GM23338 (cell line): ENCODE data around the gene MTIF2. TPM values are rescaled to one million over a fixed set of nuclear protein-coding genes. Genes with fewer than 3 reads are reported as not detected.

Experiments
- ATAC-seq: fragments of 200-7000 bp; cut with Tn5 transposase; 3 replicates; pipeline ENCODE4 v1.9.1; 2020
- DNase-seq: peaks from one replicate; pipeline ENCODE4 v3.0.0-alpha.2; 2015; ENCODE audit warnings: low spot score
- H2AFZ ChIP-seq: fragments of 200-600 bp; sonication (generic); 2 replicates; pipeline ENCODE4 v1.8.0; 2016; ENCODE audit warnings: antibody characterized with exemption, mild to moderate bottlenecking, moderate library complexity
- H3F3A ChIP-seq: fragments of 200-600 bp; sonication (generic); replicated peaks from 2 replicates; pipeline ENCODE4 v1.8.0; 2017; ENCODE audit warnings: antibody characterized with exemption, mixed run types, low read depth
- H3K27ac ChIP-seq: fragments of 200-600 bp; sonication (generic); 2 replicates; pipeline ENCODE4 v1.6.1; 2016; ENCODE audit warnings: low read depth
- H3K27me3 ChIP-seq: fragments of 200-600 bp; sonication (generic); 2 replicates; pipeline ENCODE4 v1.8.0; 2016; ENCODE audit warnings: mild to moderate bottlenecking, mixed run types, moderate library complexity; ENCODE audit not compliant: insufficient read depth
- H3K36me3 ChIP-seq: fragments of 200-600 bp; sonication (generic); 2 replicates; pipeline ENCODE4 v1.8.0; 2016; ENCODE audit warnings: mild to moderate bottlenecking; ENCODE audit not compliant: insufficient read depth
- H3K4me1 ChIP-seq: fragments of 200-600 bp; sonication (generic); 2 replicates; pipeline ENCODE4 v1.8.0; 2016; ENCODE audit warnings: mild to moderate bottlenecking, moderate library complexity; ENCODE audit not compliant: insufficient read depth
- H3K4me2 ChIP-seq: fragments of 200-600 bp; sonication (generic); 2 replicates; pipeline ENCODE4 v1.7.1; 2017; ENCODE audit warnings: mixed run types
- H3K4me3 ChIP-seq: fragments of 200-600 bp; sonication (generic); 2 replicates; pipeline ENCODE4 v1.6.1; 2016; ENCODE audit warnings: mixed run types
- H3K79me2 ChIP-seq: fragments of 200-600 bp; sonication (generic); replicated peaks from 2 replicates; pipeline ENCODE4 v1.8.0; 2017; ENCODE audit warnings: mild to moderate bottlenecking; ENCODE audit not compliant: insufficient read depth
- H3K9me2 ChIP-seq: fragments of 200-600 bp; sonication (generic); 2 replicates; pipeline ENCODE4 v1.8.0; 2017; ENCODE audit not compliant: insufficient read depth
- H4K20me1 ChIP-seq: fragments of 200-600 bp; sonication (generic); replicated peaks from 2 replicates; pipeline ENCODE4 v1.8.0; 2017; ENCODE audit warnings: mild to moderate bottlenecking; ENCODE audit not compliant: insufficient read depth
- H3K27ac Mint-ChIP-seq: 2 replicates; pipeline ENCODE4 v1.8.0; 2020; ENCODE audit warnings: inconsistent platforms, mild to moderate bottlenecking, moderate library complexity, mixed read lengths
- H3K27me3 Mint-ChIP-seq: 3 replicates; pipeline ENCODE4 v1.8.0; 2022; ENCODE audit warnings: low read depth, mild to moderate bottlenecking, moderate library complexity, mixed read lengths, inconsistent platforms; ENCODE audit not compliant: insufficient read depth, poor library complexity
- H3K36me3 Mint-ChIP-seq: 3 replicates; pipeline ENCODE4 v1.8.0; 2021; ENCODE audit warnings: low read depth, mild to moderate bottlenecking, inconsistent platforms, moderate library complexity, mixed read lengths
- H3K4me1 Mint-ChIP-seq: 3 replicates; pipeline ENCODE4 v1.8.0; 2020; ENCODE audit warnings: mild to moderate bottlenecking, inconsistent platforms, mixed read lengths
- H3K4me3 Mint-ChIP-seq: 3 replicates; pipeline ENCODE4 v1.8.0; 2021; ENCODE audit warnings: moderate library complexity, mild to moderate bottlenecking, inconsistent platforms, mixed read lengths
- H3K9me3 Mint-ChIP-seq: 3 replicates; pipeline ENCODE4 v1.8.0; 2020; ENCODE audit warnings: moderate library complexity, mild to moderate bottlenecking, inconsistent platforms, mixed read lengths
- CREB1 ChIP-seq: fragments of 250-450 bp; sonication (Bioruptor Pico); IDR thresholded peaks from 2 replicates; pipeline ENCODE4 v1.5.0; 2020; ENCODE audit warnings: low read depth, mild to moderate bottlenecking, moderate library complexity
- CTCF ChIP-seq, 2 experiments: fragments of 200-600 bp in 1 of 2; sonication (generic) in 1 of 2; conservative IDR thresholded peaks; 2 replicates each; pipeline versions ENCODE4 v1.5.1 to v1.6.1; 2016 to 2017; ENCODE audit warnings: antibody characterized with exemption in 2 of 2, low read depth in 2 of 2, mild to moderate bottlenecking in 2 of 2, moderate library complexity in 1 of 2
- EZH2 ChIP-seq: fragments of 200-600 bp; sonication (generic); IDR thresholded peaks from one replicate; pipeline ENCODE4 v1.8.0; 2017; ENCODE audit warnings: antibody characterized with exemption, mild to moderate bottlenecking, low read depth; ENCODE audit not compliant: unreplicated experiment
- EZH2phosphoT487 ChIP-seq: fragments of 200-600 bp; sonication (generic); IDR thresholded peaks from one replicate; pipeline ENCODE4 v1.8.1; 2018; ENCODE audit warnings: antibody characterized with exemption; ENCODE audit not compliant: unreplicated experiment
- JUNB ChIP-seq: IDR thresholded peaks from one replicate; pipeline ENCODE4 v1.6.1; 2016; ENCODE audit warnings: antibody characterized with exemption; ENCODE audit not compliant: unreplicated experiment
- NANOG ChIP-seq: IDR thresholded peaks from 2 replicates; pipeline ENCODE4 v1.6.1; 2016; ENCODE audit warnings: antibody characterized with exemption, borderline replicate concordance
- POLR2AphosphoS5 ChIP-seq: IDR thresholded peaks from 2 replicates; pipeline ENCODE4 v1.6.1; 2016; ENCODE audit warnings: antibody characterized with exemption, low read depth
- STAT1 ChIP-seq: IDR thresholded peaks from one replicate; pipeline ENCODE4 v1.6.1; 2016; ENCODE audit warnings: antibody characterized with exemption; ENCODE audit not compliant: unreplicated experiment
- ZNF114 ChIP-seq: fragments of 250-450 bp; sonication (Bioruptor Pico); IDR thresholded peaks from 2 replicates; pipeline ENCODE4 v1.5.0; 2020; ENCODE audit warnings: mild to moderate bottlenecking, moderate library complexity
- ZNF331 ChIP-seq: fragments of 250-450 bp; sonication (Bioruptor Pico); IDR thresholded peaks from 2 replicates; pipeline ENCODE4 v1.5.0; 2020; ENCODE audit warnings: low read depth, mild to moderate bottlenecking, moderate library complexity
- polyA plus RNA-seq: library from polyadenylated mRNA; unstranded; fragments of >200 nt; fragmentation: Nextera tagmentation; extraction: Ambion mirVana; gene quantifications from 2 replicates; pipeline ENCODE4 v1.2.1, GENCODE V29; 2016
- total RNA-seq: library from RNA; depleted of rRNA; stranded (reverse); fragments of >200 nt; shearing (Covaris generic); gene quantifications from 2 replicates; pipeline ENCODE4 v1.2.3, GENCODE V29; 2014
- TF ChIP-seq, protein P1 (sequence below): IDR thresholded peaks from one replicate; pipeline ENCODE4 v1.6.1; 2018; ENCODE audit warnings: antibody characterized with exemption; ENCODE audit not compliant: unreplicated experiment
- TF ChIP-seq, protein P2 (sequence below): IDR thresholded peaks from 2 replicates; pipeline ENCODE4 v1.6.1; 2016; ENCODE audit warnings: antibody characterized with exemption
- TF ChIP-seq, protein P3 (sequence below): fragments of 250-450 bp; sonication (Bioruptor Pico); IDR thresholded peaks from 2 replicates; pipeline ENCODE4 v1.5.0; 2020; ENCODE audit warnings: mild to moderate bottlenecking, moderate library complexity

MTIF2 gene
- total and polyA plus RNA-seq, 2 experiments from 2014 or later, result 32.5 to 38.9 TPM

DNA sequence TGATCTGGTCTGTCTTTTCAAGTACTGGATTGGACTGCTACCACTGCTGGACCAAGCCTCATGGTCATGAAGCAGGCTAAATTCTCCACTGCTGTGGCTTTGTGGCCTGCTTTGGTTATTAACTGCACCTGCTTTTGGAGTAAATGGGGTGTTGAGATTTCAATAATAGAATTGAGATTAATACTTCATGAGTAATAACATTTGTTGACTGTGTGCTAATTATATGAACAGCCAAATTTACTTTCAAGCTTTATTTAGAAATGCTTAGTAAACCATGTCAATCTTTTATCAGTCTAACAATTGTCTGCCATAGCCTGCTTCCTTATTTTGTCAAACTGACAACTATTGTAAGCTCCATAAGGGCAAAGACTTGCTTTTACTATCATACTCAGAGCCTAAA lies 27.4 kb upstream of the MTIF2 start (continued):
- TF ChIP-seq JUNB (no peak), EZH2phosphoT487 (no peak), STAT1 (no peak), NANOG (no peak), ZNF331 (no peak), POLR2AphosphoS5 (no peak)
- TF ChIP-seq, protein P1, sequence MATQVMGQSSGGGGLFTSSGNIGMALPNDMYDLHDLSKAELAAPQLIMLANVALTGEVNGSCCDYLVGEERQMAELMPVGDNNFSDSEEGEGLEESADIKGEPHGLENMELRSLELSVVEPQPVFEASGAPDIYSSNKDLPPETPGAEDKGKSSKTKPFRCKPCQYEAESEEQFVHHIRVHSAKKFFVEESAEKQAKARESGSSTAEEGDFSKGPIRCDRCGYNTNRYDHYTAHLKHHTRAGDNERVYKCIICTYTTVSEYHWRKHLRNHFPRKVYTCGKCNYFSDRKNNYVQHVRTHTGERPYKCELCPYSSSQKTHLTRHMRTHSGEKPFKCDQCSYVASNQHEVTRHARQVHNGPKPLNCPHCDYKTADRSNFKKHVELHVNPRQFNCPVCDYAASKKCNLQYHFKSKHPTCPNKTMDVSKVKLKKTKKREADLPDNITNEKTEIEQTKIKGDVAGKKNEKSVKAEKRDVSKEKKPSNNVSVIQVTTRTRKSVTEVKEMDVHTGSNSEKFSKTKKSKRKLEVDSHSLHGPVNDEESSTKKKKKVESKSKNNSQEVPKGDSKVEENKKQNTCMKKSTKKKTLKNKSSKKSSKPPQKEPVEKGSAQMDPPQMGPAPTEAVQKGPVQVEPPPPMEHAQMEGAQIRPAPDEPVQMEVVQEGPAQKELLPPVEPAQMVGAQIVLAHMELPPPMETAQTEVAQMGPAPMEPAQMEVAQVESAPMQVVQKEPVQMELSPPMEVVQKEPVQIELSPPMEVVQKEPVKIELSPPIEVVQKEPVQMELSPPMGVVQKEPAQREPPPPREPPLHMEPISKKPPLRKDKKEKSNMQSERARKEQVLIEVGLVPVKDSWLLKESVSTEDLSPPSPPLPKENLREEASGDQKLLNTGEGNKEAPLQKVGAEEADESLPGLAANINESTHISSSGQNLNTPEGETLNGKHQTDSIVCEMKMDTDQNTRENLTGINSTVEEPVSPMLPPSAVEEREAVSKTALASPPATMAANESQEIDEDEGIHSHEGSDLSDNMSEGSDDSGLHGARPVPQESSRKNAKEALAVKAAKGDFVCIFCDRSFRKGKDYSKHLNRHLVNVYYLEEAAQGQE, result no peak

GRCh38 chr2:55283083-55283482 lies 14.1 kb upstream of the MTIF2 start:
- Histone ChIP-seq H2AFZ (no peak overlapping the region), H3K27ac (peak overlapping the region; percentile 96; the same call in 1 of the 2 replicates), H3K27me3 (no peaks in the 10 kb centered on the region), H3K79me2 (peaks cover 7% of the 10 kb centered on the region), H3K4me1 (peaks cover 37% of the 10 kb centered on the region), H3K4me2 (0 out of 2 replicates have a peak overlapping the region, but pooled peaks have one; percentile 81), H4K20me1 (no peaks in the 10 kb centered on the region), H3K4me3 (peak overlapping the region; percentile 65; the same call in 1 of the 2 replicates), H3F3A (peaks cover 23% of the 10 kb centered on the region), H3K9me2 (no peaks in the 10 kb centered on the region), H3K36me3 (no peaks in the 10 kb centered on the region)
- Mint-ChIP-seq H3K36me3 (peaks cover 6% of the 10 kb centered on the region; the same call in 2 of the 3 replicates), H3K4me1 (peaks cover 35% of the 10 kb centered on the region), H3K9me3 (no peaks in the 10 kb centered on the region), H3K27ac (no peak overlapping the region), H3K4me3 (peak overlapping the region; percentile 78), H3K27me3 (peaks cover 16% of the 10 kb centered on the region)
- ATAC-seq (no peak), DNase-seq (no peak)
- TF ChIP-seq STAT1 (no peak), JUNB (no peak), CREB1 (CRISPR knock-in tag) (no peak), ZNF331 (no peak), NANOG (no peak), EZH2phosphoT487 (no peak), EZH2 (no peak), POLR2AphosphoS5 (no peak), ZNF114 (CRISPR knock-in tag) (no peak), CTCF (conservative IDR thresholded peaks at IDR 0.05; ENCODE audit: low read depth in 2 of 2) (no peak)
- TF ChIP-seq, protein P2, sequence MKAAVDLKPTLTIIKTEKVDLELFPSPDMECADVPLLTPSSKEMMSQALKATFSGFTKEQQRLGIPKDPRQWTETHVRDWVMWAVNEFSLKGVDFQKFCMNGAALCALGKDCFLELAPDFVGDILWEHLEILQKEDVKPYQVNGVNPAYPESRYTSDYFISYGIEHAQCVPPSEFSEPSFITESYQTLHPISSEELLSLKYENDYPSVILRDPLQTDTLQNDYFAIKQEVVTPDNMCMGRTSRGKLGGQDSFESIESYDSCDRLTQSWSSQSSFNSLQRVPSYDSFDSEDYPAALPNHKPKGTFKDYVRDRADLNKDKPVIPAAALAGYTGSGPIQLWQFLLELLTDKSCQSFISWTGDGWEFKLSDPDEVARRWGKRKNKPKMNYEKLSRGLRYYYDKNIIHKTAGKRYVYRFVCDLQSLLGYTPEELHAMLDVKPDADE, result no peak
- TF ChIP-seq, protein P3, sequence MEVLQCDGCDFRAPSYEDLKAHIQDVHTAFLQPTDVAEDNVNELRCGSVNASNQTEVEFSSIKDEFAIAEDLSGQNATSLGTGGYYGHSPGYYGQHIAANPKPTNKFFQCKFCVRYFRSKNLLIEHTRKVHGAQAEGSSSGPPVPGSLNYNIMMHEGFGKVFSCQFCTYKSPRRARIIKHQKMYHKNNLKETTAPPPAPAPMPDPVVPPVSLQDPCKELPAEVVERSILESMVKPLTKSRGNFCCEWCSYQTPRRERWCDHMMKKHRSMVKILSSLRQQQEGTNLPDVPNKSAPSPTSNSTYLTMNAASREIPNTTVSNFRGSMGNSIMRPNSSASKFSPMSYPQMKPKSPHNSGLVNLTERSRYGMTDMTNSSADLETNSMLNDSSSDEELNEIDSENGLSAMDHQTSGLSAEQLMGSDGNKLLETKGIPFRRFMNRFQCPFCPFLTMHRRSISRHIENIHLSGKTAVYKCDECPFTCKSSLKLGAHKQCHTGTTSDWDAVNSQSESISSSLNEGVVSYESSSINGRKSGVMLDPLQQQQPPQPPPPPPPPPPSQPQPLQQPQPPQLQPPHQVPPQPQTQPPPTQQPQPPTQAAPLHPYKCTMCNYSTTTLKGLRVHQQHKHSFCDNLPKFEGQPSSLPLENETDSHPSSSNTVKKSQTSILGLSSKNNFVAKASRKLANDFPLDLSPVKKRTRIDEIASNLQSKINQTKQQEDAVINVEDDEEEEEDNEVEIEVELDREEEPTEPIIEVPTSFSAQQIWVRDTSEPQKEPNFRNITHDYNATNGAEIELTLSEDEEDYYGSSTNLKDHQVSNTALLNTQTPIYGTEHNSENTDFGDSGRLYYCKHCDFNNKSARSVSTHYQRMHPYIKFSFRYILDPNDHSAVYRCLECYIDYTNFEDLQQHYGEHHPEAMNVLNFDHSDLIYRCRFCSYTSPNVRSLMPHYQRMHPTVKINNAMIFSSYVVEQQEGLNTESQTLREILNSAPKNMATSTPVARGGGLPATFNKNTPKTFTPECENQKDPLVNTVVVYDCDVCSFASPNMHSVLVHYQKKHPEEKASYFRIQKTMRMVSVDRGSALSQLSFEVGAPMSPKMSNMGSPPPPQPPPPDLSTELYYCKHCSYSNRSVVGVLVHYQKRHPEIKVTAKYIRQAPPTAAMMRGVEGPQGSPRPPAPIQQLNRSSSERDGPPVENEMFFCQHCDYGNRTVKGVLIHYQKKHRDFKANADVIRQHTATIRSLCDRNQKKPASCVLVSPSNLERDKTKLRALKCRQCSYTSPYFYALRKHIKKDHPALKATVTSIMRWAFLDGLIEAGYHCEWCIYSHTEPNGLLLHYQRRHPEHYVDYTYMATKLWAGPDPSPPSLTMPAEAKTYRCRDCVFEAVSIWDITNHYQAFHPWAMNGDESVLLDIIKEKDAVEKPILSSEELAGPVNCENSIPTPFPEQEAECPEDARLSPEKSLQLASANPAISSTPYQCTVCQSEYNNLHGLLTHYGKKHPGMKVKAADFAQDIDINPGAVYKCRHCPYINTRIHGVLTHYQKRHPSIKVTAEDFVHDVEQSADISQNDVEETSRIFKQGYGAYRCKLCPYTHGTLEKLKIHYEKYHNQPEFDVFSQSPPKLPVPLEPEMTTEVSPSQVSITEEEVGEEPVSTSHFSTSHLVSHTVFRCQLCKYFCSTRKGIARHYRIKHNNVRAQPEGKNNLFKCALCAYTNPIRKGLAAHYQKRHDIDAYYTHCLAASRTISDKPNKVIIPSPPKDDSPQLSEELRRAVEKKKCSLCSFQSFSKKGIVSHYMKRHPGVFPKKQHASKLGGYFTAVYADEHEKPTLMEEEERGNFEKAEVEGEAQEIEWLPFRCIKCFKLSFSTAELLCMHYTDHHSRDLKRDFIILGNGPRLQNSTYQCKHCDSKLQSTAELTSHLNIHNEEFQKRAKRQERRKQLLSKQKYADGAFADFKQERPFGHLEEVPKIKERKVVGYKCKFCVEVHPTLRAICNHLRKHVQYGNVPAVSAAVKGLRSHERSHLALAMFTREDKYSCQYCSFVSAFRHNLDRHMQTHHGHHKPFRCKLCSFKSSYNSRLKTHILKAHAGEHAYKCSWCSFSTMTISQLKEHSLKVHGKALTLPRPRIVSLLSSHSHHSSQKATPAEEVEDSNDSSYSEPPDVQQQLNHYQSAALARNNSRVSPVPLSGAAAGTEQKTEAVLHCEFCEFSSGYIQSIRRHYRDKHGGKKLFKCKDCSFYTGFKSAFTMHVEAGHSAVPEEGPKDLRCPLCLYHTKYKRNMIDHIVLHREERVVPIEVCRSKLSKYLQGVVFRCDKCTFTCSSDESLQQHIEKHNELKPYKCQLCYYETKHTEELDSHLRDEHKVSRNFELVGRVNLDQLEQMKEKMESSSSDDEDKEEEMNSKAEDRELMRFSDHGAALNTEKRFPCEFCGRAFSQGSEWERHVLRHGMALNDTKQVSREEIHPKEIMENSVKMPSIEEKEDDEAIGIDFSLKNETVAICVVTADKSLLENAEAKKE (CRISPR knock-in tag), result no peak
